Adipose tissue (tissue), 3 donors: ENCODE results near the gene KRTAP6-2. TPM values are rescaled to one million over a fixed set of nuclear protein-coding genes. Genes with fewer than 3 reads are reported as not detected.

ENCODE experiments used
- H3K27ac ChIP-seq: one replicate; pipeline ENCODE4 v1.5.1; 2013; ENCODE audit warnings: low read depth, low read length
- WGBS, 3 donors: extraction: QIAGEN DNeasy Blood & Tissue Kit; methylation state at CpG; one replicate each; pipeline ENCODE4 v1.1.7; 2013; 5-methylcytosine and 5-hydroxymethylcytosine counted together
- polyA plus RNA-seq, 3 donors: library from polyadenylated mRNA; stranded (reverse); fragments of 200-250 nt; gene quantifications; one replicate each; pipeline ENCODE4 v1.2.3, GENCODE V29; 2013
- donor health status: healthy with polysubstance abuse.
- donor health status: Bipolar disorder and iron deficiency.
- donor health status: healthy.

KRTAP6-2 gene
- polyA plus RNA-seq, 3 donors: not detected

- H3K27ac ChIP-seq: no peak overlapping the region
- WGBS, 3 donors: 31 to 87% (median 83%) methylated on average over 1 of the region's 1 CpG
These were observed 15.8 kb downstream of the KRTAP6-2 start for GRCh38 chr21:30582870-30583269.

GRCh38 chr21:30580132-30580531 lies 18.6 kb downstream of the KRTAP6-2 start:
- H3K27ac ChIP-seq: no peak overlapping the region
- WGBS, 3 donors: 59 to 65% (median 62%) methylated on average over 3 of the region's 3 CpGs

GRCh38 chr21:30579346-30579745 lies 19.4 kb downstream of the KRTAP6-2 start:
- no peak overlapping the region for H3K27ac ChIP-seq
- whole genome bisulfite sequencing, 3 donors: 42 to 54% (median 52%) methylated on average over 1 of the region's 1 CpG

GRCh38 chr21:30577766-30578165 lies 20.9 kb downstream of the KRTAP6-2 start:
- no peak overlapping the region for H3K27ac ChIP-seq

- H3K27ac ChIP-seq: no peak overlapping the region
These were observed 31.1 kb downstream of the KRTAP6-2 start for GRCh38 chr21:30567617-30568016.

GRCh38 chr21:30563630-30564029 lies 35.1 kb downstream of the KRTAP6-2 start:
- no peak overlapping the region for H3K27ac ChIP-seq
- WGBS, 3 donors: 82 to 89% (median 85%) methylated on average over 2 of the region's 2 CpGs

- WGBS, 3 donors: 70 to 77% (median 73%) methylated on average over 6 of the region's 6 CpGs
These were observed 35.6 kb downstream of the KRTAP6-2 start for GRCh38 chr21:30563072-30563471.

GRCh38 chr21:30561957-30562356 lies 36.7 kb downstream of the KRTAP6-2 start:
- WGBS, 3 donors: 79 to 81% (median 81%) methylated on average over 2 of the region's 2 CpGs
- H3K27ac ChIP-seq: no peak overlapping the region

More at GRCh38 chr21:30563072-30563471, 35.6 kb downstream of the KRTAP6-2 start:
- no peak overlapping the region for H3K27ac ChIP-seq

GRCh38 chr21:30561264-30561895 lies 37.3 kb downstream of the KRTAP6-2 start, which contains the start of gene KRTAP19-7:
KRTAP19-7 (minus strand) TSS chr21:30561314; CDS start chr21:30561289, 25 bp downstream.
- WGBS, 3 donors: 60 to 83% (median 63%) methylated on average over 2 of the region's 2 CpGs
- no peak within 1 kb of the TSS for H3K27ac ChIP-seq

- no peak overlapping the region for H3K27ac ChIP-seq
- WGBS, 3 donors: 61 to 92% (median 83%) methylated on average over 2 of the region's 2 CpGs
These were observed 43.6 kb downstream of the KRTAP6-2 start for GRCh38 chr21:30555095-30555494.

- WGBS, 3 donors: 76 to 80% (median 79%) methylated on average over 1 of the region's 1 CpG
- no peak overlapping the region for H3K27ac ChIP-seq
These were observed 45.9 kb downstream of the KRTAP6-2 start for GRCh38 chr21:30552782-30553181.

Other genes starting within 250 kb of the KRTAP6-2 start
- not detected for gene KRTAP13-2, start 226.6 kb downstream of the KRTAP6-2 start, polyA plus RNA-seq
- gene KRTAP13-1, start 202.9 kb downstream of the KRTAP6-2 start, polyA plus RNA-seq: not detected
- gene KRTAP13-3, start 173.0 kb downstream of the KRTAP6-2 start, polyA plus RNA-seq: not detected
- gene KRTAP13-4, start 168.7 kb downstream of the KRTAP6-2 start, polyA plus RNA-seq: not detected
- gene KRTAP15-1, start 158.6 kb downstream of the KRTAP6-2 start, polyA plus RNA-seq: not detected
- not detected for gene KRTAP19-1, start 118.5 kb downstream of the KRTAP6-2 start, polyA plus RNA-seq
- gene KRTAP19-2, start 111.5 kb downstream of the KRTAP6-2 start, polyA plus RNA-seq: not detected
- gene KRTAP19-3, start 106.9 kb downstream of the KRTAP6-2 start, polyA plus RNA-seq: not detected
- not detected for gene KRTAP19-4, start 101.7 kb downstream of the KRTAP6-2 start, polyA plus RNA-seq
- not detected for gene KRTAP19-5, start 96.8 kb downstream of the KRTAP6-2 start, polyA plus RNA-seq
- gene KRTAP19-6, start 57.0 kb downstream of the KRTAP6-2 start, polyA plus RNA-seq: not detected
- not detected for gene KRTAP19-7, start 37.6 kb downstream of the KRTAP6-2 start, polyA plus RNA-seq
- gene KRTAP22-2, start 8.5 kb downstream of the KRTAP6-2 start, polyA plus RNA-seq: not detected
- not detected for gene KRTAP6-3, start 6.5 kb downstream of the KRTAP6-2 start, polyA plus RNA-seq
- gene KRTAP22-1, start 2.2 kb upstream of the KRTAP6-2 start, polyA plus RNA-seq: not detected
- gene KRTAP6-1, start 15.0 kb upstream of the KRTAP6-2 start, polyA plus RNA-seq: not detected
- not detected for gene KRTAP20-1, start 17.5 kb upstream of the KRTAP6-2 start, polyA plus RNA-seq
- not detected for gene KRTAP20-4, start 21.7 kb upstream of the KRTAP6-2 start, polyA plus RNA-seq
- not detected for gene KRTAP20-2, start 36.3 kb upstream of the KRTAP6-2 start, polyA plus RNA-seq
- not detected for gene KRTAP20-3, start 44.0 kb upstream of the KRTAP6-2 start, polyA plus RNA-seq
- gene KRTAP21-3, start 119.9 kb upstream of the KRTAP6-2 start, polyA plus RNA-seq: not detected
- not detected for gene KRTAP21-2, start 148.4 kb upstream of the KRTAP6-2 start, polyA plus RNA-seq
- not detected for gene KRTAP21-1, start 156.5 kb upstream of the KRTAP6-2 start, polyA plus RNA-seq
- gene KRTAP8-1, start 214.4 kb upstream of the KRTAP6-2 start, polyA plus RNA-seq: not detected
- gene KRTAP7-1, start 230.9 kb upstream of the KRTAP6-2 start, polyA plus RNA-seq: not detected